Activated CD4-positive, CD25-positive, alpha-beta regulatory T cell treated with anti-CD3 and anti-CD28 coated beads, Interleukin-2, amount 50 U/mL, for 16 hours (primary cell): ENCODE measurements around the gene TARBP2.

Source experiments
- DNase-seq: peaks from one replicate; pipeline ENCODE4 v3.0.0-alpha.2; 2020; ENCODE audit warnings: low read depth, low spot score

The TARBP2 gene

GRCh38 chr12:53495903-53496751 is 5.0 kb upstream of the TARBP2 start:
- DNase-seq = no peak

GRCh38 chr12:53496752-53497032 is 4.4 kb upstream of the TARBP2 start:
- no peak for DNase-seq

GRCh38 chr12:53497461-53497860 is 3.6 kb upstream of the TARBP2 start:
- DNase-seq = no peak

GRCh38 chr12:53498235-53498630 is 2.9 kb upstream of the TARBP2 start:
- DNase-seq = no peak

- no peak for DNase-seq
Measured at GRCh38 chr12:53499266-53500141, 1.6 kb upstream of the TARBP2 start, which contains the start of gene MAP3K12. MAP3K12 (minus strand) TSS chr12:53499458; CDS start chr12:53487391, 12,067 bp downstream.

- DNase-seq = no peak
Measured at GRCh38 chr12:53500142-53500775, 824 bp upstream of the TARBP2 start.

- no peak for DNase-seq
Measured at GRCh38 chr12:53501615-53502181, 615 bp downstream of the TARBP2 start.

- DNase-seq = no peak
Measured at GRCh38 chr12:53502331-53502730, 1.2 kb downstream of the TARBP2 start.

GRCh38 chr12:53502983-53503728 is 2.1 kb downstream of the TARBP2 start:
- no peak for DNase-seq

GRCh38 chr12:53504004-53504920 is 3.2 kb downstream of the TARBP2 start:
- no peak for DNase-seq

- no peak for DNase-seq
Measured at GRCh38 chr12:53505086-53505485, 4.0 kb downstream of the TARBP2 start.

GRCh38 chr12:53505555-53506449 is 4.7 kb downstream of the TARBP2 start:
- DNase-seq = no peak

GRCh38 chr12:53506450-53506785 is 5.3 kb downstream of the TARBP2 start:
- DNase-seq = no peak

GRCh38 chr12:53506881-53507602 is 6.0 kb downstream of the TARBP2 start, which contains the start of gene NPFF:
NPFF (minus strand) TSS chr12:53507484; CDS start chr12:53507474, 10 bp downstream.
- DNase-seq = no peak

GRCh38 chr12:53507603-53507885 is 6.5 kb downstream of the TARBP2 start:
- no peak for DNase-seq

- peak; percentile 63 for DNase-seq
Measured at GRCh38 chr12:53508534-53509170, 7.6 kb downstream of the TARBP2 start.

GRCh38 chr12:53510181-53510812 is 9.2 kb downstream of the TARBP2 start:
- no peak for DNase-seq
